NCI-H82 treated with DMSO at 0.1 percent for 48 hours (cell line): ENCODE results near the gene PBX4.
"Not testable (repeated sequence)": the region's sequence is repeated elsewhere in the genome, so short reads cannot be mapped to it uniquely, and the experiment has no call there.

Experiments
- DNase-seq: peaks from one replicate; lab custom pipeline; 2025; ENCODE audit not compliant: unreplicated experiment; lab: John Stamatoyannopoulos, UW

The PBX4 gene

GRCh38 chr19:19627621-19628500 is 9.4 kb upstream of the PBX4 start, which contains the start of gene LPAR2:
Gene LPAR2 (minus strand): TSS chr19:19628220. CDS start chr19:19627275, 945 bp downstream.
- DNase-seq = no peak

- DNase-seq = no peak
These were observed 8.3 kb upstream of the PBX4 start for GRCh38 chr19:19626516-19627472.

- no peak for DNase-seq
These were observed 5.6 kb upstream of the PBX4 start for GRCh38 chr19:19624032-19624570.

GRCh38 chr19:19623383-19623782 is 4.9 kb upstream of the PBX4 start:
- DNase-seq = no peak

- no peak for DNase-seq
These were observed 1.3 kb upstream of the PBX4 start for GRCh38 chr19:19619849-19620210.

- no peak for DNase-seq
These were observed 828 bp upstream of the PBX4 start for GRCh38 chr19:19619181-19619848.

- DNase-seq = no peak
These were observed 3.4 kb downstream of the PBX4 start for GRCh38 chr19:19615086-19615485.

GRCh38 chr19:19613506-19613905 is 5.0 kb downstream of the PBX4 start:
- DNase-seq = no peak

- DNase-seq = no peak
These were observed 7.9 kb downstream of the PBX4 start for GRCh38 chr19:19610376-19611202.

GRCh38 chr19:19606686-19607085 is 11.8 kb downstream of the PBX4 start:
- not testable (repeated sequence) for DNase-seq

GRCh38 chr19:19606021-19606420 is 12.5 kb downstream of the PBX4 start:
- no peak for DNase-seq

GRCh38 chr19:19602713-19603324 is 15.7 kb downstream of the PBX4 start:
- no peak for DNase-seq

GRCh38 chr19:19602136-19602712 is 16.3 kb downstream of the PBX4 start:
- no peak for DNase-seq

- DNase-seq = no peak
These were observed 17.6 kb downstream of the PBX4 start for GRCh38 chr19:19600793-19601330.

GRCh38 chr19:19598728-19599451 is 19.6 kb downstream of the PBX4 start:
- not testable (repeated sequence) for DNase-seq

GRCh38 chr19:19597809-19598306 is 20.6 kb downstream of the PBX4 start:
- no peak for DNase-seq

GRCh38 chr19:19595171-19595701 is 23.3 kb downstream of the PBX4 start:
- no peak for DNase-seq

GRCh38 chr19:19594381-19594780 is 24.1 kb downstream of the PBX4 start:
- DNase-seq = no peak
